Measurements from ENCODE around the gene KRTAP5-11. TPM values are rescaled to one million over a fixed set of nuclear protein-coding genes. Genes with fewer than 3 reads are reported as not detected.
"Not testable (repeated sequence)": the region's sequence is repeated elsewhere in the genome, so short reads cannot be mapped to it uniquely, and the experiment has no call there.

KRTAP5-11 gene
- total RNA-seq, 2 donors from 2014 or later: 2.9 to 5.7 TPM

DNA sequence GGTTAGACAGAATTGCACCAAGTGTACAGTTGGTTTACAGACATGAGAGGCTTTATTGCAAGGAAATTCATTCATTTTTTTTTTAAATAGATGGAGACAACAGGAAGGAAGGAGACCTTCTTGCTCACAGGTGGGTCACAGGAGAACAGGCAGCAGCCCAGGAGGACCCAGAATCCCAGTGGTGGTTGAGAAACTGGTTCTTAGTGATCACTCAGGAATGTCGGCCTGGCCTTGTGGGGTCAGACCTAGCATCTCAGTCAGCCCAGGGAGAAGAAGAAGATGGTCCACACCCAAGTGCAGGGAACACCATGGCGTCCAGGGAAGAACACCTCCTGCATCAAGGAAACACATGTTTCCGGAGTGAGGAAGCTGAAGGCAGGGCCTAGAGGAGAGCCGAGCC lies 849 bp downstream of the KRTAP5-11 start:
- Mint-ChIP-seq H3K27me3 (ENCODE audit: insufficient read depth) (peaks cover 23% of the 10 kb centered on the region), H3K27ac (no peak overlapping the region), H3K4me1 (peaks cover 10% of the 10 kb centered on the region), H3K9me3 (no peaks in the 10 kb centered on the region), H3K4me3 (no peak overlapping the region), H3K36me3 (ENCODE audit: low read depth) (no peaks in the 10 kb centered on the region)
- H3K4me3 ChIP-seq (ENCODE audit: low read length): no peak overlapping the region
- H3K9ac ChIP-seq (ENCODE audit: extremely low read depth, low read length, poor library complexity, severe bottlenecking): no peak overlapping the region
- no peaks in the 10 kb centered on the region for H3K4me1 ChIP-seq (ENCODE audit: control insufficient read depth, insufficient read depth, low read length)
- no peak for DNase-seq
- no peaks in the 10 kb centered on the region for H3K36me3 ChIP-seq (ENCODE audit: control insufficient read depth, insufficient read depth, low read length)
- TF ChIP-seq CTCF (conservative IDR thresholded peaks at IDR 0.05): no peak
- 88 to 89% methylated on average over 4 of the region's 4 CpGs for WGBS, 2 experiments (ENCODE audit: insufficient coverage in 1 of 2, insufficient read length in 1 of 2)
- H3K9me3 ChIP-seq (ENCODE audit: control insufficient read depth, low read length): no peaks in the 10 kb centered on the region
- H3K27ac ChIP-seq (ENCODE audit: low read depth, low read length): no peak overlapping the region
- H3K27me3 ChIP-seq (ENCODE audit: control insufficient read depth, insufficient read depth, low read length, poor library complexity, severe bottlenecking): peaks cover 5% of the 10 kb centered on the region

DNA sequence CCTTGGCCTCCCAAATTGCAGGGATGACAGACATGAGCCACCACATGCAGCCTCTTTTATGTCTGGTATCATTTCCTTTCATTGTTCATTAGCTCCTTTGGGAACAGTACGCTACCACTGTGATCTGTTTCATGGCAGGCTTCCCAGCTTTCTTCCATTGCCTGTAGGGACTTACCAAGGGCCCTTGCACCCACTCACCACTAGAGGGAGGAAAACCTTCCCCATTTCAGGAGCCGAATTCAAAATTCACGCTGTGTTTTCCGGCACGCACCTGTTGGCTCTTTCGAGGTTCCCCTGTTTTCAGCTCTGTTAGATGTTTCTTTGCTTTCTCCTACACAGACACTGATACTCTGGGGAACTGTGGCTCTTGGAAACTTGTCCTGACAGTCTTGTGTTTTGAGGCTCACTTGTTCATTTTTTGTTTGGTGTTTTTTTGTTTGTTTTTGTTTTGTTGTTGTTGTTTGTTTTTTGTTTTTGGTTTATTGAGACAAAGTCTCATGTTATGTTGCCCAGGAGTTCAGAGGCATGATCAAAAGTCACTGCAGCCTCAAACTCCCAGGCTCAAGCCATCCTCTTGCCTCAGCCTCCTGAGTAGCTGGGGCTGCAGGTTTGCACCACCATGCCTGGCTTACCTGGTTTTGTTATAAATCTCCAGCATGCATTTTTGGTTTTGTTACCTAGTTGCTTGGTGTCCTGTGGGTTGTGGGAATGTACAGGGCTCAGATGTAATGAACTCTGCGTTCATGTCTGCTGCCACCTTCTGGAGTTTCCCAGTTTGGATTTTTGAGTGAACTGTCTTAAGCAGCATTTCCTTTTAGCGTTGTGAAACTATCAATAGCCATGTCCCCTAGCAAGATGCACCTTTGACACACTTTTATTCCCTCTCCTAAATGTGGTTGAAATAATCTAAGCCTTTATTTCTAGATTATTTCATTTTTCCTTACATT lies 2.3 kb downstream of the KRTAP5-11 start:
- TF ChIP-seq CTCF (conservative IDR thresholded peaks at IDR 0.05): peak; percentile 91
- no peak overlapping the region for H3K9ac ChIP-seq (ENCODE audit: extremely low read depth, low read length, poor library complexity, severe bottlenecking)
- H3K36me3 ChIP-seq (ENCODE audit: control insufficient read depth, insufficient read depth, low read length): no peaks in the 10 kb centered on the region
- Mint-ChIP-seq H3K27ac (no peak overlapping the region), H3K27me3 (ENCODE audit: insufficient read depth) (peaks cover 23% of the 10 kb centered on the region), H3K36me3 (ENCODE audit: low read depth) (no peaks in the 10 kb centered on the region), H3K9me3 (no peaks in the 10 kb centered on the region), H3K4me1 (peaks cover 10% of the 10 kb centered on the region), H3K4me3 (no peak overlapping the region)
- H3K27ac ChIP-seq (ENCODE audit: low read depth, low read length): no peak overlapping the region
- no peak overlapping the region for H3K4me3 ChIP-seq (ENCODE audit: low read length)
- peak; percentile 84 for DNase-seq
- 28 to 46% methylated on average over 8 of the region's 8 CpGs for WGBS, 2 experiments (ENCODE audit: insufficient coverage in 1 of 2, insufficient read length in 1 of 2)
- H3K9me3 ChIP-seq (ENCODE audit: control insufficient read depth, low read length): no peaks in the 10 kb centered on the region
- no peaks in the 10 kb centered on the region for H3K4me1 ChIP-seq (ENCODE audit: control insufficient read depth, insufficient read depth, low read length)
- peaks cover 5% of the 10 kb centered on the region for H3K27me3 ChIP-seq (ENCODE audit: control insufficient read depth, insufficient read depth, low read length, poor library complexity, severe bottlenecking)

GRCh38 chr11:71579513-71579912 lies 3.2 kb downstream of the KRTAP5-11 start:
- Mint-ChIP-seq H3K4me1 (peaks cover 11% of the 10 kb centered on the region), H3K27me3 (ENCODE audit: insufficient read depth) (peaks cover 23% of the 10 kb centered on the region)
- H3K9me3 ChIP-seq (ENCODE audit: control insufficient read depth, low read length); H3K36me3 ChIP-seq (ENCODE audit: control insufficient read depth, insufficient read depth, low read length); H3K9me3 Mint-ChIP-seq; H3K4me3 Mint-ChIP-seq; H3K27ac ChIP-seq (ENCODE audit: low read depth, low read length); H3K4me3 ChIP-seq (ENCODE audit: low read length); H3K36me3 Mint-ChIP-seq (ENCODE audit: low read depth); H3K27me3 ChIP-seq (ENCODE audit: control insufficient read depth, insufficient read depth, low read length, poor library complexity, severe bottlenecking); H3K27ac Mint-ChIP-seq; H3K4me1 ChIP-seq (ENCODE audit: control insufficient read depth, insufficient read depth, low read length); DNase-seq; H3K9ac ChIP-seq (ENCODE audit: extremely low read depth, low read length, poor library complexity, severe bottlenecking): not testable (repeated sequence)
- 76 to 78% methylated on average over 4 to 7 of the region's 7 CpGs for WGBS, 2 experiments (ENCODE audit: insufficient coverage in 1 of 2, insufficient read length in 1 of 2)
